Prostate gland (tissue), 2 donors: ENCODE results near the gene NUDT19.

Experiments
- CTCF ChIP-seq, 4 experiments: fragments of 200-600 bp in 2 of 4; fragments of 450-650 bp in 2 of 4; sonication (generic) in 2 of 4; IDR thresholded peaks; 1 replicate in 3 of 4; 2 replicates in 1 of 4; pipeline ENCODE4 v1.5.1; 2016 to 2019; ENCODE audit warnings: antibody characterized with exemption in 4 of 4, mild to moderate bottlenecking in 2 of 4, moderate library complexity in 2 of 4
- POLR2A ChIP-seq: fragments of 450-650 bp; IDR thresholded peaks from one replicate; pipeline ENCODE4 v1.6.1; 2016; ENCODE audit warnings: antibody characterized with exemption, mild to moderate bottlenecking

- TF ChIP-seq CTCF (IDR thresholded peaks at IDR 0.05) (no peak), POLR2A (no peak)
These were observed 17.4 kb downstream of the NUDT19 start for GRCh38 chr19:32709032-32709431.
